Ishikawa (cell line): ENCODE results near the gene KIF9.

ENCODE experiments used
- CEBPB ChIP-seq: IDR thresholded peaks from 2 replicates; pipeline ENCODE4 v1.6.1; 2012
- CREB1 ChIP-seq: IDR thresholded peaks from 2 replicates; pipeline ENCODE4 v1.6.1; 2012; ENCODE audit warnings: low read depth
- EGR1 ChIP-seq: IDR thresholded peaks from 2 replicates; pipeline ENCODE4 v1.6.1; 2012
- EP300 ChIP-seq: IDR thresholded peaks from 2 replicates; pipeline ENCODE4 v1.6.1; 2012; ENCODE audit warnings: borderline replicate concordance
- FOXM1 ChIP-seq: IDR thresholded peaks from 2 replicates; pipeline ENCODE4 v1.6.1; 2012; ENCODE audit warnings: low read depth, borderline replicate concordance
- NFIC ChIP-seq: IDR thresholded peaks from 2 replicates; pipeline ENCODE4 v1.6.1; 2012
- RAD21 ChIP-seq: IDR thresholded peaks from 2 replicates; pipeline ENCODE4 v1.6.1; 2012; ENCODE audit warnings: low read depth
- TAF1 ChIP-seq: IDR thresholded peaks from 2 replicates; pipeline ENCODE4 v1.6.1; 2012; ENCODE audit warnings: low read depth, mild to moderate bottlenecking
- TCF12 ChIP-seq: IDR thresholded peaks from 2 replicates; pipeline ENCODE4 v1.6.1; 2012; ENCODE audit warnings: low read depth
- TEAD4 ChIP-seq: IDR thresholded peaks from 2 replicates; pipeline ENCODE4 v1.6.1; 2012
- YY1 ChIP-seq: IDR thresholded peaks from 2 replicates; pipeline ENCODE4 v1.6.1; 2012; ENCODE audit warnings: low read depth
- ZBTB7A ChIP-seq: IDR thresholded peaks from 2 replicates; pipeline ENCODE4 v1.6.1; 2012; ENCODE audit warnings: low read depth
- TF ChIP-seq, protein P1 (sequence below): IDR thresholded peaks from 2 replicates; pipeline ENCODE4 v1.6.1; 2012
- TF ChIP-seq, protein P2 (sequence below): IDR thresholded peaks from 2 replicates; pipeline ENCODE4 v1.6.1; 2012
- TF ChIP-seq, protein P3 (sequence below): IDR thresholded peaks from 2 replicates; pipeline ENCODE4 v1.6.1; 2012; ENCODE audit warnings: low read depth, mild to moderate bottlenecking

Gene KIF9

DNA sequence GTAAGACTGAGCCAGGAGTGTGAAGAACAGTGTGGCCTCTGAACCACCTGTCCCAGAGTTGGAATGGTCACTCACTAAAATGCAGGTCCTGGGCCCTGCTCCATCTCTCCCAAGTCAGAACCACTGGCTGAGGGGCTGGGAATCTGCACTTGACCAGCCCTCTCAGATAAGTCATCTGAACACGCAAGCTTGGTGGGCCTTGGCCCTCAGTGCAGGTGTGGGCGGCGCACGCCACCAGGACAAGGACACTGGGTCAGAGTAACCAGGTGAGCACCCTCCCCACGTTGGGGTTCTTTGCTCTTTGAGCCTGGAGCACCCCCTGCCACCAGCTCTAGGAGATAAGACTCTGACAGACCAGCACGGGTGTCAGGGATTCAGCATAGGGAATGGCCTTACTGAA lies 42.7 kb downstream of the KIF9 start:
- TF ChIP-seq FOXM1, result no peak
- no peak for TF ChIP-seq ZBTB7A
- no peak for TF ChIP-seq TAF1
- TF ChIP-seq YY1, result no peak
- no peak for TF ChIP-seq CREB1
- no peak for TF ChIP-seq RAD21
- TF ChIP-seq, protein P1, sequence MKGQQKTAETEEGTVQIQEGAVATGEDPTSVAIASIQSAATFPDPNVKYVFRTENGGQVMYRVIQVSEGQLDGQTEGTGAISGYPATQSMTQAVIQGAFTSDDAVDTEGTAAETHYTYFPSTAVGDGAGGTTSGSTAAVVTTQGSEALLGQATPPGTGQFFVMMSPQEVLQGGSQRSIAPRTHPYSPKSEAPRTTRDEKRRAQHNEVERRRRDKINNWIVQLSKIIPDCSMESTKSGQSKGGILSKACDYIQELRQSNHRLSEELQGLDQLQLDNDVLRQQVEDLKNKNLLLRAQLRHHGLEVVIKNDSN, result no peak
- TF ChIP-seq, protein P2, sequence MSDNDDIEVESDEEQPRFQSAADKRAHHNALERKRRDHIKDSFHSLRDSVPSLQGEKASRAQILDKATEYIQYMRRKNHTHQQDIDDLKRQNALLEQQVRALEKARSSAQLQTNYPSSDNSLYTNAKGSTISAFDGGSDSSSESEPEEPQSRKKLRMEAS, result no peak
- no peak for TF ChIP-seq CEBPB
- no peak for TF ChIP-seq EP300
- TF ChIP-seq TEAD4, result no peak
- TF ChIP-seq, protein P3, sequence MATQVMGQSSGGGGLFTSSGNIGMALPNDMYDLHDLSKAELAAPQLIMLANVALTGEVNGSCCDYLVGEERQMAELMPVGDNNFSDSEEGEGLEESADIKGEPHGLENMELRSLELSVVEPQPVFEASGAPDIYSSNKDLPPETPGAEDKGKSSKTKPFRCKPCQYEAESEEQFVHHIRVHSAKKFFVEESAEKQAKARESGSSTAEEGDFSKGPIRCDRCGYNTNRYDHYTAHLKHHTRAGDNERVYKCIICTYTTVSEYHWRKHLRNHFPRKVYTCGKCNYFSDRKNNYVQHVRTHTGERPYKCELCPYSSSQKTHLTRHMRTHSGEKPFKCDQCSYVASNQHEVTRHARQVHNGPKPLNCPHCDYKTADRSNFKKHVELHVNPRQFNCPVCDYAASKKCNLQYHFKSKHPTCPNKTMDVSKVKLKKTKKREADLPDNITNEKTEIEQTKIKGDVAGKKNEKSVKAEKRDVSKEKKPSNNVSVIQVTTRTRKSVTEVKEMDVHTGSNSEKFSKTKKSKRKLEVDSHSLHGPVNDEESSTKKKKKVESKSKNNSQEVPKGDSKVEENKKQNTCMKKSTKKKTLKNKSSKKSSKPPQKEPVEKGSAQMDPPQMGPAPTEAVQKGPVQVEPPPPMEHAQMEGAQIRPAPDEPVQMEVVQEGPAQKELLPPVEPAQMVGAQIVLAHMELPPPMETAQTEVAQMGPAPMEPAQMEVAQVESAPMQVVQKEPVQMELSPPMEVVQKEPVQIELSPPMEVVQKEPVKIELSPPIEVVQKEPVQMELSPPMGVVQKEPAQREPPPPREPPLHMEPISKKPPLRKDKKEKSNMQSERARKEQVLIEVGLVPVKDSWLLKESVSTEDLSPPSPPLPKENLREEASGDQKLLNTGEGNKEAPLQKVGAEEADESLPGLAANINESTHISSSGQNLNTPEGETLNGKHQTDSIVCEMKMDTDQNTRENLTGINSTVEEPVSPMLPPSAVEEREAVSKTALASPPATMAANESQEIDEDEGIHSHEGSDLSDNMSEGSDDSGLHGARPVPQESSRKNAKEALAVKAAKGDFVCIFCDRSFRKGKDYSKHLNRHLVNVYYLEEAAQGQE, result no peak
- no peak for TF ChIP-seq TCF12
- no peak for TF ChIP-seq NFIC
- no peak for TF ChIP-seq EGR1

DNA sequence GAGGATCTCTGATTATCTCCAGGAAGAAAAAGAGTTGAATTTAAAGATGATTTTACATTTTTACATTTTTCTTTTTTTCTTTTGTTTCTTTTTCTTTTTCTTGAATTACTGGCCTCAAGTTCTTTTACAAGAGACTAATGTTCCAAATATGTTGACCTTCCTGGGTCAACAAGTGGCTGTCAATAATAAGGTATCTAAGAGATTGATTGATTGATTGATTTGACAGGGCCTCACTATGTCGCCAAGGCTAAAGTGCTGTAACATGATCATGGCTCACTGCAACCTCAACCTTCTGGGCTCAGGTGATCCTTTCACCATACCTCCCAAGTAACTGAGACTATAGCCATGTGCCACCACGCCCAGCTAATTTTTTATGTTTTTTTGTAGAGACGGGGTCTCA lies 44.6 kb downstream of the KIF9 start:
- TF ChIP-seq TEAD4, result no peak
- TF ChIP-seq YY1, result no peak
- TF ChIP-seq FOXM1, result no peak

DNA sequence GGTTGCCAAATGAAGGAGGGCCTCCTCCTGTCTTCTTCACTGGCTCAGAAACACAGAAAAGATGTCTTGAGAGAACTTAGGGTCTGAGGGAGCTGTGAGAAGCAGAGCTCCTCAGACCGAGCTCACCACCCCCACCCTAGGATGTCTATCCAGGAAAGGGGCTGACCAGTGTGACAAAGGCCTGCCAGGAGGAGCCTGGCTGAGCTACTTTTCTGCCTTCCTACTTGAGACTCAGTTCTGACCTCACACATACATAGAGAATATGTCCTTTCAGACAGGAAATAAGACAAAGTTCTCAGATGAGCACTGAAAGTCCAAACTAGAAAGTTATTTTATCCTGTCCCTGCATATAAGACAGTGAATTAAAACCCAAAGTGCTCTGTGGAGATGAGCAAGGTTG lies 54.5 kb downstream of the KIF9 start:
- TF ChIP-seq, protein P1, result no peak
- TF ChIP-seq TCF12 (no peak), RAD21 (no peak), CEBPB (no peak), NFIC (no peak), TEAD4 (no peak), FOXM1 (no peak), YY1 (no peak), TAF1 (no peak), EGR1 (no peak), ZBTB7A (no peak), EP300 (no peak)
- TF ChIP-seq, protein P3, result no peak
- TF ChIP-seq, protein P2, result no peak

DNA sequence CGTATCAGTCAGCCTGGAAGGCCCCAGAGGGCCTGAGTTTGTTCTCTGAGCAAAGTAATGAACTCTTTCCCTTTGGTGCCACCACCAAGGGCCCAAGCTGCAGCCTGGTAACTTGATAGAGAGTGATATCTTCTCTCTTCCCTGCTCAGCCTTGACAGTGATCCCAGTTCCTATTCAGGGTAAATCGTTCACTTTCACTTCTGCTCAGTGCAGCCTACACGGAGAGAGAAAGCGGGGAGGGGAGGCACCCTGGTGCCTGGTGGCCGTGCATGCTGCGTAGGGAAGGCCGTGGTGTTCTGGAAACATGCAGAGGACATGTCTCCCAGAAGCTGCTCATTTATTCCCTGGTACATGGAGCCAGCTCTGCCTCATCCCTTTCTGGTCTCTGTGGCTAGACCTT lies 54.9 kb downstream of the KIF9 start:
- TF ChIP-seq EP300, result no peak
- no peak for TF ChIP-seq ZBTB7A
- TF ChIP-seq TAF1, result no peak
- TF ChIP-seq, protein P2, result no peak
- TF ChIP-seq, protein P1, result no peak
- TF ChIP-seq CEBPB, result no peak
- TF ChIP-seq NFIC, result no peak
- no peak for TF ChIP-seq EGR1
- TF ChIP-seq TEAD4, result no peak
- no peak for TF ChIP-seq CREB1
- no peak for TF ChIP-seq RAD21
- no peak for TF ChIP-seq YY1
- TF ChIP-seq, protein P3, result no peak
- no peak for TF ChIP-seq FOXM1
- TF ChIP-seq TCF12, result no peak
